AG20443 (cell line): ENCODE measurements around the gene RTRAF.
A peak's percentile ranks its signal among the peaks of the same experiment; 100 is the strongest.

Experiments
- DNase-seq: peaks from one replicate; pipeline ENCODE4 v3.0.0; 2012; ENCODE audit warnings: low spot score, mixed read lengths

The RTRAF gene

DNA sequence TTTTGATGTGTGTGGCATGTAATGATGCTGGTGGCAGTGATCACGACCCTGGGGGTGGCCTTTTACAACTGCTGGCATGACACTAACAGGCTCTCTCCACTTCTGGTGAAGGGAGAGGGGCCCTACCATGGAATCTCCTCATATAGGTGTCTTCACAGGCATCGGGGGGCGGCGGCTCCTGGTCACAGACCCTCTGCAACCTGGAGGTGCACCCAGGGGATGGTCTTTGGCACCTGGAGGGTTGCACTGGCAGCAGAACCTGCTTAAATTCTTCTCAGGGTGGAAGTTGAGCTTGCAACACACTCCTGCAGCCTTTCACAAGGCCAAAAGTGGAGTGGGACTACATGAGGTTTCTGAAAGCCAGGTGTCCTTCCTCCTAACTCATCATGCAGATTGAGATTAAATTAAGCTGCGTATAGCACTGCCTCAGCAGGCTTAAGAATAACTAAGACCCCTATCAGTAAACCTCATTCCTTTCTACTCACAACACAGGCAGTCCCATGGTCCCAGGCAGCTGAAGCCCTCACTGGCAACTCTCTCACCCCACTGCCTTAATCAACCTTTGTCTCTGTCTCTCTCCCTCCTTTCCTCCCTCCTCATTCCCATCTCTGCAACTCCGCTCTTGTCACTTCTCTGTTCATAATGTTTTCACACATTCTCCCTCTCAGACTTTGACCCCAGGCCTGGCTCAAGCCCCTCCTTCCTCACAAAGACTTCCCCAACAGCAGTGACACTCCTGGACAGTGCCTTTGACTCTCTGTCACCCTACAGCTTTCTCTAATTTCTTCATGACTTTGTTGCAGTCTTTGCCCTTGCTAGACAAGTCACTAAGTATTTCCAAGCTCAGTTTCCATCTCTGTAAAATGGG lies 60.6 kb downstream of the RTRAF start:
- no peak for DNase-seq

DNA sequence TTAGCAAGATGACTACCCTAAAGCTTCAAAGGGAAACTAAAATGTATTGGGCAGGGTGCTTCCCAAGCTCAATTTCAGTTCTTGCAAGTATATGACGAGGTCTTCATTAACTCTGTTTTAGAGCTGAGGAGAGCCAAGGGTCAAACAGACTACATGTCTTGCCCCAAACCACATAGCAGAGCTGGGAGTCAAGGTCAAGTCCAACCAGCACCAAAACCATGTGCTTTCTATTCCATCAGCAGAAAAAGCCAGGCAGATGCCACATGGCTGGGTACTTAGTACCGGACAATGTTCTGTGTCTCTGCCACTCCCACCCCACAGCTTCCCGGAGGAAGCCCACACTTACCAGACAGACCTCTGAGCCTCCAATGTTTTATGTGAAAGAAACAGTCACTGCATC lies 61.9 kb downstream of the RTRAF start:
- no peak for DNase-seq

DNA sequence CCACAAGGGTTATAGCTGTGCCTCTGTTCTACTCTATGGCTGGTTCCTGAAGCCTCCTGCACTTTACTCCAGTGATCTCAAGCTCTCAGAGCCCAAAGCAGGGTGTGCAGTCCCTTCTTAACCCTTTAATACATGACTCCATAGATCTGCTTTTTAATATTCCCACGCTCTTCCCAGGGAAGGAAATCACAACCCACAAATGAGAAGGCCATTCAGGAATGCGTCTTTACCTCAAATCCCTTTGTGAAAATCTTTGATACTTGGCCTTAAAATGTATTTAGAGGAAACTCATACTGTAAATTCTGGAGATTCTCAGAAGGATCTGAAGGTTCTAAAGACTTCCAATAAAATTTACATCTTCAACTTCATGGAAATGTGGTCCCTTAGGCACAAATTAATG lies 62.5 kb downstream of the RTRAF start:
- no peak for DNase-seq

DNA sequence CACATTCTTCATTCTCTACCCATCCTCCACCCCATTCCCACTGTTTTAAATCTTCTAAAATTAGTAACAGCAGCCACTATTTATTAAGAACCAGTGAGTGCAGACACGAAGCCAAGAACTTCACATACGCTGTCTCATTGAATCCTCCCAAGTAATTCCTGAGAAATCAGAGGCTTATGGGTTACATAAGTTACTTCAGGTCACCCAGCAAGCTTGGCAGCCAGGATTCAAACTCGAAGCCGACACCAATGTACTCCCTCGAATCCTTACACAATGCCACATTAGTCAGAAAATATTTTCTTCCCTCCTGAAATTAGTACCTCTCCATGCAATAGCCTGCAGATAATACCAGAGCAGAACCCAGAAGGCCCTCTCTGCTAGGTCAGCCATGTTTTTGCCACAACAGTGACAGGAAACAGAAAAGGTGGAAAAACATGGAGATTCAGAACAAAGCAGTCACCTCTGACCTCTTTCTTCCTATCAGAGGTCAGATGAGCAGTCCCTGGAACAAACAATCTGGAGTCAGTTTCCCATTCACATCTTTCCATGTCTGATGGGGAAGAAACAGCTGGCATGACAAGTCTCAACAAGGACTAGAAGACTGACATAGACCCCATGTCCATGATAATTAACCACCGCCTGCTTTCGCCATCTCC lies 63.1 kb downstream of the RTRAF start:
- peak; percentile 74 for DNase-seq

DNA sequence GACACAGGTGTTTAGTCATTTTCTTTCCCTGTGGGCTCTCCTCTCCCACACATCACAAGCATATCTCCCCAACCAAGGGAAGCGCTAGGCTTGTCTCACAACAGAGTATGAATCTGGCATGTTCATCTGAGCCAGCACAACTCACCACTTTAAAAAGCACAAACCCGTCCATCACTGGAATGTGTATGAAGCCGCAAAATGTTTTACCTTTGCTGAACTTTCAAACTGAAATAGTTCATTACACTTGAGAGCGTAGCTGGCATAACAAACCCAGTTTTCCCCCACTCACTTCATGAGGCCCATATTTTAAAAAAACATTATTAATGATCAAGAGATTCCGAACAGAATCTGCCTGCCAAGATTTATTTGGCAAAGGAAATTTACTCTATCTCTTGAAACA lies 63.7 kb downstream of the RTRAF start:
- DNase-seq: no peak

DNA sequence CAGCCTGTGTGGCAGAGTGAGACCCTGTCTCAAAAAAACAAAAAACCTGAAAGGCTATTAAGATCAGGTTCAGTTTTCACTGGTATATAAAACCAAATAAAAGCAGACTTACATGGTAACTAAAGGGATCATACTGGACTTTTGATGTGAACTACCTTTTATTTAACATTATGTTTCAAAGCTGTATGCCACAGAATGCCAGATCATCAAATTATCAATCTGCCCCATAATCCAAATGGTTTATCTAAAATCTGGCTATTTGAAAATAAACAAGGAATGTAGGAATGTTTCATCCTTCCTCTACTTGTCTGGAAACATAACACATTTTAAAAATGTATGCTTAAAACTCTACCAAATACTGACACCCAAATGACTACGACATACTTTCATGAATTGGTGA lies 65.3 kb downstream of the RTRAF start:
- no peak for DNase-seq

DNA sequence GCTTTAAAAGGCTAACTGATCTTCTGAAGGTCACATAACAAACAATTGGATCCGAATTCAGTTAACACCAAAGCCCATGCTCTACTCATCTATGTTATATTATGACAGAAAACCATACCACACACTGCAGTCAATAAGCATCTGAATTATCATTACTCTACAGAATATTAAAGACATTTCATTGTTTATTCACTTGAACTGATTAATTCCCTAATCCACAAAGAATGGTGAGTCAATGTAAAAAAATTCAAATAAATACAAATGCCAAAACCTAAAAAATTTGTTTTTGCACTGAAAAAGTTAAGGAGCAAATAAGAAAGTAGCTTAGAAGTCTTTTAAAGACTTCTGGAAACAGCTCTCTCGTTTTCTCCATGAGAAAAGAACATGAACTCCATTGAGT lies 65.8 kb downstream of the RTRAF start:
- DNase-seq: no peak

DNA sequence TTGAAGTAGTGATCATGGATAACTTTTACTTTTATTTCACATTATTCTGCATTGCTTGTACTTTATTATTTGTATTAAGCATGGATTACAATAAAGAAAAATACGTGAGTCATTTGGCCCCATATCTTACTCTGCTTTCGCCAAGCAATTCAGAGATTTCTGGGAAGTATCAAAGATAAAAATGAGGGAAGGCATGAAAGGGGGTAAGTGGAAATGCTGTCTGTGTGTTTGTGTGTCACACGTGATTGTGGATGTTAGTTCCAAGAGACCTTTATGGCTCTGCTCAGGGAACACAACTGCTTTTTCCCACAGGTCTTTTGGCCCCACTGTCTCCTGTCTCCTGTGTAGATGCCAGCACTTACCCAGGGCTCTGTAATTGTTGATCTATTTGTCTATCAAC lies 69.0 kb downstream of the RTRAF start:
- no peak for DNase-seq

DNA sequence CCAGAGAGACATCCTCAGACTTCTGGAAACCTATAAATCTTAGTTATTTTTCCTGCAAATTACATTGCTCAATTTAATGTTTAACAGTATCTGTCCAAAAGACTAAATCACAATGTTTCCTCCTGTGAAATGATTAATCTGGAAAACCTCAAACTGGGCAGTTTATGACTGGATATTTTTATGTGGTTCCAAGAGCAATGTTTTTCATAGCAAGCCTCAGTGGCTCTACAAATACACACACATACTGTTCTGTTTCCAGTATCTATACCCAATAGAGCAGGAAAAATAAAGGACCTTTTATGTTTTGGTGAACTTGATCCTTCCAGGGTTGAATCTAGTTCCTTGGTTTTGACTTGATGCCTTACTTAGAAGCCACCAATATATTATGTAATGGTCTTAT lies 70.3 kb downstream of the RTRAF start:
- no peak for DNase-seq

DNA sequence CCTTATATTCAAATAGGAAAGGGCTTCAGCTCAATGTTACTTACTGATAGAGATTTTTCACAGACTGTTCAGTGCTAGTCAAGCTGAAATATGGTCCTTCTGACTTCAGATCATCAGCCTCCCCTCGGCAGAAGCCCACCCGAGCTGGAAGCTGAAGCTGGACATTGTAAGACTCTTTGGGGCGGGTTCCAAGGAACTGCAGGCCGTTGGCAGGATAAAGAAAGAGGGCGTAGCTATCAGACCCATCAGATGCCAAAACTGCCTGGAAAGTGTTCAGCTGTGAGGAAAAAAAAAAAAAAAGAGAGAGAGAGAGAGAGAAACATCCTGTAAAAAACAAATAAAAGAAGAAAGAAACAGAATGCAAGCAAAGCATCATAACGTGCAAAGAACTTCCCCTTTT lies 70.7 kb downstream of the RTRAF start:
- DNase-seq: no peak
